Trophoblast cell (in vitro differentiated cells and primary cell): ENCODE results near the gene GPR156.
"Not testable (repeated sequence)": the region's sequence is repeated elsewhere in the genome, so short reads cannot be mapped to it uniquely, and the experiment has no call there.

Experiments used
- DNase-seq, 2 donors: peaks; one replicate each; pipeline ENCODE4 v3.0.0-alpha.2; 2016
- H2AFZ ChIP-seq: 2 replicates; pipeline ENCODE4 v1.6.1; 2013; ENCODE audit warnings: low read length, moderate library complexity, mild to moderate bottlenecking; ENCODE audit not compliant: insufficient read depth, poor library complexity
- H2AK5ac ChIP-seq: 2 replicates; pipeline ENCODE4 v1.6.1; 2013; ENCODE audit warnings: mild to moderate bottlenecking, low read length
- H2BK120ac ChIP-seq: 2 replicates; pipeline ENCODE4 v1.6.1; 2013; ENCODE audit warnings: low read length, mild to moderate bottlenecking, moderate library complexity; ENCODE audit not compliant: insufficient read depth, poor library complexity
- H2BK12ac ChIP-seq: 2 replicates; pipeline ENCODE4 v1.6.1; 2013; ENCODE audit warnings: mild to moderate bottlenecking, low read length, moderate library complexity
- H2BK5ac ChIP-seq: 2 replicates; pipeline ENCODE4 v1.6.1; 2013; ENCODE audit warnings: low read length, low read depth, moderate library complexity, mild to moderate bottlenecking; ENCODE audit not compliant: poor library complexity
- H3K14ac ChIP-seq: 2 replicates; pipeline ENCODE4 v1.6.1; 2013; ENCODE audit warnings: mild to moderate bottlenecking, low read length
- H3K18ac ChIP-seq: 2 replicates; pipeline ENCODE4 v1.6.1; 2013; ENCODE audit warnings: mild to moderate bottlenecking, low read length
- H3K23ac ChIP-seq: 2 replicates; pipeline ENCODE4 v1.6.1; 2013; ENCODE audit warnings: low read length
- H3K27ac ChIP-seq: 2 replicates; pipeline ENCODE4 v1.5.1; 2013; ENCODE audit warnings: low read depth, mild to moderate bottlenecking, inconsistent platforms, low read length, moderate library complexity
- H3K27me3 ChIP-seq: 2 replicates; pipeline ENCODE4 v1.6.1; 2013; ENCODE audit warnings: inconsistent platforms, mild to moderate bottlenecking, low read length, moderate library complexity; ENCODE audit not compliant: insufficient read depth
- H3K36me3 ChIP-seq, 2 experiments: 1 replicate in 1 of 2; 2 replicates in 1 of 2; pipeline ENCODE4 v1.6.1; 2013; ENCODE audit warnings: low read length in 2 of 2, mild to moderate bottlenecking in 2 of 2, moderate library complexity in 1 of 2; ENCODE audit not compliant: insufficient read depth in 2 of 2, control insufficient read depth in 1 of 2
- H3K4ac ChIP-seq: 2 replicates; pipeline ENCODE4 v1.6.1; 2013; ENCODE audit warnings: low read depth, mild to moderate bottlenecking, low read length, moderate library complexity
- H3K4me1 ChIP-seq, 2 experiments: 1 replicate in 1 of 2; 2 replicates in 1 of 2; pipeline ENCODE4 v1.6.1; 2013; ENCODE audit warnings: low read length in 2 of 2, mild to moderate bottlenecking in 2 of 2, moderate library complexity in 1 of 2; ENCODE audit not compliant: insufficient read depth in 2 of 2, control insufficient read depth in 1 of 2
- H3K4me2 ChIP-seq: 2 replicates; pipeline ENCODE4 v1.6.1; 2013; ENCODE audit warnings: inconsistent platforms, mild to moderate bottlenecking, low read length, moderate library complexity
- H3K4me3 ChIP-seq: 2 replicates; pipeline ENCODE4 v1.5.1; 2013; ENCODE audit warnings: mild to moderate bottlenecking, low read depth, low read length, inconsistent platforms
- H3K79me1 ChIP-seq: one replicate; pipeline ENCODE4 v1.6.1; 2013; ENCODE audit warnings: low read length
- H3K79me2 ChIP-seq: 2 replicates; pipeline ENCODE4 v1.6.1; 2013; ENCODE audit warnings: low read length, mild to moderate bottlenecking; ENCODE audit not compliant: control insufficient read depth, insufficient read depth, poor library complexity
- H3K9ac ChIP-seq: 2 replicates; pipeline ENCODE4 v1.6.1; 2013; ENCODE audit warnings: mild to moderate bottlenecking, low read length
- H3K9me3 ChIP-seq: 2 replicates; pipeline ENCODE4 v1.6.1; 2013; ENCODE audit warnings: low read depth, mild to moderate bottlenecking, control low read depth, inconsistent platforms, low read length; ENCODE audit not compliant: insufficient read depth
- H4K12ac ChIP-seq: 2 replicates; pipeline ENCODE4 v1.6.1; 2013; ENCODE audit warnings: low read depth, mild to moderate bottlenecking, low read length, moderate library complexity
- H4K8ac ChIP-seq: 2 replicates; pipeline ENCODE4 v1.6.1; 2013; ENCODE audit warnings: low read depth, mild to moderate bottlenecking, low read length, moderate library complexity
- H4K91ac ChIP-seq: one replicate; pipeline ENCODE4 v1.6.1; 2013; ENCODE audit warnings: low read depth, mild to moderate bottlenecking, low read length, moderate library complexity
- WGBS: extraction: QIAGEN DNeasy Blood & Tissue Kit; methylation state at CpG from one replicate; pipeline ENCODE4 v1.1.7; 2013; ENCODE audit warnings: missing lambda C conversion rate; ENCODE audit not compliant: insufficient read length, insufficient coverage; ENCODE audit errors: extremely low coverage; 5-methylcytosine and 5-hydroxymethylcytosine counted together

GPR156 gene

GRCh38 chr3:120291552-120291951 is 6.5 kb upstream of the GPR156 start:
- not testable (repeated sequence) for H3K4me2 ChIP-seq, H3K23ac ChIP-seq, H2AFZ ChIP-seq, H2AK5ac ChIP-seq, H3K27ac ChIP-seq, H3K9me3 ChIP-seq, H2BK5ac ChIP-seq, H4K91ac ChIP-seq, H3K27me3 ChIP-seq, H2BK120ac ChIP-seq, H3K4ac ChIP-seq, H3K18ac ChIP-seq, H4K8ac ChIP-seq, H3K14ac ChIP-seq, H3K4me1 ChIP-seq, H3K9ac ChIP-seq, H3K79me1 ChIP-seq, H4K12ac ChIP-seq, H3K36me3 ChIP-seq, H3K79me2 ChIP-seq, H3K4me3 ChIP-seq, H2BK12ac ChIP-seq
- DNase-seq, result peak in 1 of 2 donors; percentile 56
- WGBS, result no CpG with 5 or more reads among the region's 2 CpGs

- Histone ChIP-seq H4K8ac (no peak overlapping the region), H2BK5ac (no peak overlapping the region), H3K9me3 (peaks cover 3% of the 10 kb centered on the region), H3K79me1 (peaks cover 5% of the 10 kb centered on the region), H3K14ac (no peak overlapping the region), H3K36me3 (no peaks in the 10 kb centered on the region), H3K4me2 (no peak overlapping the region), H3K27me3 (peaks cover 7% of the 10 kb centered on the region), H2AFZ (no peak overlapping the region), H2AK5ac (no peak overlapping the region), H3K4me3 (no peak overlapping the region), H3K23ac (no peak overlapping the region), H2BK12ac (no peak overlapping the region), H3K27ac (no peak overlapping the region), H2BK120ac (no peak overlapping the region), H3K9ac (no peak overlapping the region), H3K18ac (no peak overlapping the region), H3K4me1 (peaks cover 4 to 6% of the 10 kb centered on the region in 2 experiments), H3K4ac (no peak overlapping the region), H3K79me2 (no peaks in the 10 kb centered on the region), H4K12ac (no peak overlapping the region), H4K91ac (no peak overlapping the region)
- WGBS, result no CpG with 5 or more reads among the region's 16 CpGs
- DNase-seq, result no peak
Observed at GRCh38 chr3:120289636-120290035, 4.6 kb upstream of the GPR156 start.

GRCh38 chr3:120286465-120286864 is 1.4 kb upstream of the GPR156 start:
- Histone ChIP-seq H3K18ac (no peak overlapping the region), H4K12ac (no peak overlapping the region)

GRCh38 chr3:120285508-120285841 is 453 bp upstream of the GPR156 start:
- no peak overlapping the region for H4K12ac ChIP-seq

More at GRCh38 chr3:120286465-120286864, 1.4 kb upstream of the GPR156 start:
- Histone ChIP-seq H3K4ac (no peak overlapping the region), H3K4me3 (no peak overlapping the region), H2AFZ (no peak overlapping the region), H3K23ac (no peak overlapping the region), H3K79me2 (no peaks in the 10 kb centered on the region), H2AK5ac (no peak overlapping the region), H2BK12ac (no peak overlapping the region), H4K8ac (no peak overlapping the region), H4K91ac (no peak overlapping the region), H3K4me2 (no peak overlapping the region), H3K9ac (no peak overlapping the region), H3K14ac (no peak overlapping the region), H2BK5ac (no peak overlapping the region), H3K27ac (no peak overlapping the region), H3K9me3 (peaks cover 3% of the 10 kb centered on the region), H2BK120ac (no peak overlapping the region), H3K27me3 (peaks cover 7% of the 10 kb centered on the region), H3K4me1 (peaks cover 4 to 6% of the 10 kb centered on the region in 2 experiments), H3K36me3 (no peaks in the 10 kb centered on the region), H3K79me1 (peaks cover 5% of the 10 kb centered on the region)
- no CpG with 5 or more reads among the region's 2 CpGs for WGBS
- DNase-seq, result no peak

More at GRCh38 chr3:120285508-120285841, 453 bp upstream of the GPR156 start:
- H2BK120ac ChIP-seq, result no peak overlapping the region
- no peaks in the 10 kb centered on the region for H3K79me2 ChIP-seq
- peak overlapping the region; percentile 71 for H3K4me2 ChIP-seq
- no peak overlapping the region for H3K27ac ChIP-seq
- no peak overlapping the region for H2BK5ac ChIP-seq
- peaks cover 3% of the 10 kb centered on the region for H3K9me3 ChIP-seq
- H3K14ac ChIP-seq, result no peak overlapping the region
- H2BK12ac ChIP-seq, result no peak overlapping the region
- H3K79me1 ChIP-seq, result peaks cover 5% of the 10 kb centered on the region
- H3K18ac ChIP-seq, result no peak overlapping the region
- no peak overlapping the region for H3K23ac ChIP-seq
- H3K27me3 ChIP-seq, result peaks cover 7% of the 10 kb centered on the region
- no peak overlapping the region for H3K4me3 ChIP-seq
- no peak overlapping the region for H3K9ac ChIP-seq
- no CpG with 5 or more reads among the region's 15 CpGs for WGBS
- no peak for DNase-seq
- peaks cover 4 to 6% of the 10 kb centered on the region in 2 experiments for H3K4me1 ChIP-seq
- H2AK5ac ChIP-seq, result no peak overlapping the region
- H4K8ac ChIP-seq, result no peak overlapping the region
- H4K91ac ChIP-seq, result no peak overlapping the region
- H2AFZ ChIP-seq, result peak overlapping the region; percentile 90
- no peaks in the 10 kb centered on the region for H3K36me3 ChIP-seq
- no peak overlapping the region for H3K4ac ChIP-seq
